HG03139 (cell line): ENCODE data around the gene DEGS1.
A peak's percentile ranks its signal among the peaks of the same experiment; 100 is the strongest.

Source experiments
- ATAC-seq: cut with Tn5 transposase; IDR thresholded peaks from one replicate; pipeline ENCODE4 v1.9.1; 2021; ENCODE audit not compliant: unreplicated experiment

Gene DEGS1

GRCh38 chr1:224182866-224183590 lies at the start of gene DEGS1:
TSS of gene DEGS1 (plus strand) at chr1:224183240. CDS start at chr1:224183337, 97 bp downstream.
- peak; percentile 63 for ATAC-seq

GRCh38 chr1:224133741-224134299 lies 49.2 kb upstream of the DEGS1 start:
- ATAC-seq = no peak

GRCh38 chr1:224137518-224137917 lies 45.5 kb upstream of the DEGS1 start:
- ATAC-seq = no peak

GRCh38 chr1:224138198-224138597 lies 44.8 kb upstream of the DEGS1 start:
- no peak for ATAC-seq

GRCh38 chr1:224141693-224142092 lies 41.3 kb upstream of the DEGS1 start:
- no peak for ATAC-seq

- no peak for ATAC-seq
These were observed 33.3 kb upstream of the DEGS1 start for GRCh38 chr1:224149709-224150108.

- no peak for ATAC-seq
These were observed 31.9 kb upstream of the DEGS1 start for GRCh38 chr1:224151117-224151516.

GRCh38 chr1:224157316-224157715 lies 25.7 kb upstream of the DEGS1 start:
- no peak for ATAC-seq

- no peak for ATAC-seq
These were observed 23.5 kb upstream of the DEGS1 start for GRCh38 chr1:224159541-224159940.

GRCh38 chr1:224160171-224160682 lies 22.8 kb upstream of the DEGS1 start:
- no peak for ATAC-seq

GRCh38 chr1:224162768-224163167 lies 20.3 kb upstream of the DEGS1 start:
- ATAC-seq = no peak

GRCh38 chr1:224163311-224163710 lies 19.7 kb upstream of the DEGS1 start:
- ATAC-seq = no peak

- ATAC-seq = peak; percentile 86
These were observed 14.1 kb upstream of the DEGS1 start for GRCh38 chr1:224168859-224169380.

GRCh38 chr1:224169718-224170270 lies 13.2 kb upstream of the DEGS1 start:
- no peak for ATAC-seq

GRCh38 chr1:224170343-224170742 lies 12.7 kb upstream of the DEGS1 start:
- no peak for ATAC-seq

GRCh38 chr1:224170748-224171478 lies 12.1 kb upstream of the DEGS1 start:
- no peak for ATAC-seq

GRCh38 chr1:224172229-224172628 lies 10.8 kb upstream of the DEGS1 start:
- no peak for ATAC-seq

- no peak for ATAC-seq
These were observed 9.5 kb upstream of the DEGS1 start for GRCh38 chr1:224173523-224173922.

GRCh38 chr1:224175617-224176016 lies 7.4 kb upstream of the DEGS1 start:
- no peak for ATAC-seq

- no peak for ATAC-seq
These were observed 5.6 kb upstream of the DEGS1 start for GRCh38 chr1:224177356-224177999.

- no peak for ATAC-seq
These were observed 4.1 kb upstream of the DEGS1 start for GRCh38 chr1:224178894-224179293.
